AG04450 (cell line): Measurements from ENCODE around the gene PDIA5. TPM values are rescaled to one million over a fixed set of nuclear protein-coding genes. Genes with fewer than 3 reads are reported as not detected.

ENCODE experiments used
- CTCF ChIA-PET: fragments of 300-600, 350-600 bp; formaldehyde crosslinking; extraction: SDS; loops from one replicate; lab custom pipeline; 2022; ENCODE audit warnings: antibody characterized with exemption, inconsistent platforms; lab: Charles Lee
- POLR2A ChIA-PET: fragments of 350-600 bp; formaldehyde crosslinking; extraction: SDS; loops from one replicate; lab custom pipeline; 2021; ENCODE audit warnings: antibody characterized with exemption, inconsistent platforms; lab: Yijun Ruan, JAX
- DNase-seq: peaks from one replicate; pipeline ENCODE4 v3.0.0-alpha.2; 2011; ENCODE audit warnings: low read depth, low spot score
- H3K27ac ChIP-seq: one replicate; pipeline ENCODE4 v1.5.1; 2012; ENCODE audit warnings: low read depth, low read length, control low read depth
- H3K27me3 ChIP-seq: one replicate; pipeline ENCODE4 v1.6.0; 2012; ENCODE audit warnings: low read length; ENCODE audit not compliant: control insufficient read depth, insufficient read depth
- H3K4me3 ChIP-seq: 2 replicates; pipeline ENCODE4 v1.5.1; 2011; ENCODE audit warnings: mild to moderate bottlenecking, low read depth, low read length, control low read depth
- H3K9me3 ChIP-seq: 2 replicates; pipeline ENCODE4 v1.5.1; 2012; ENCODE audit warnings: low read length; ENCODE audit not compliant: control insufficient read depth, insufficient read depth
- CTCF ChIP-seq: IDR thresholded peaks from 2 replicates; pipeline ENCODE4 v1.5.1; 2011; ENCODE audit warnings: low read depth, low read length, control low read depth, inconsistent platforms
- polyA plus RNA-seq: library from polyadenylated mRNA; depleted of rRNA; stranded (reverse); fragments of >200 nt; gene quantifications from 2 replicates; pipeline ENCODE4 v1.2.3, GENCODE V29; 2011

The PDIA5 gene
- polyA plus RNA-seq, 1 experiment: 33.1 TPM

GRCh38 chr3:123116116-123116515 is 49.3 kb downstream of the PDIA5 start:
- no peak overlapping the region for H3K27ac ChIP-seq
- CTCF ChIA-PET: interaction anchor here (0.6 kb wide), 1 partner anchor 134 kb away, joined by 3 read pairs; no protein-coding TSS in a partner anchor
- TF ChIP-seq CTCF: no peak
- H3K9me3 ChIP-seq: no peaks in the 10 kb centered on the region
- H3K4me3 ChIP-seq: no peak overlapping the region
- POLR2A ChIA-PET: no interaction called here
- no peaks in the 10 kb centered on the region for H3K27me3 ChIP-seq
- DNase-seq: no peak

- Histone ChIP-seq H3K9me3 (no peaks in the 10 kb centered on the region), H3K27me3 (no peaks in the 10 kb centered on the region), H3K27ac (no peak overlapping the region), H3K4me3 (no peak overlapping the region)
- no peak for DNase-seq
- ChIA-PET POLR2A (interaction anchor here (0.6 kb wide), 1 partner anchor 78 kb away, joined by 3 read pairs; no protein-coding TSS in a partner anchor), CTCF (no interaction called here)
- TF ChIP-seq CTCF: no peak
Measured at GRCh38 chr3:123119388-123119787, 52.6 kb downstream of the PDIA5 start.

- ChIA-PET CTCF (no interaction called here), POLR2A (interaction anchor here (0.6 kb wide), 1 partner anchor 79 kb away, joined by 3 read pairs; no protein-coding TSS in a partner anchor)
- Histone ChIP-seq H3K4me3 (no peak overlapping the region), H3K27ac (no peak overlapping the region), H3K27me3 (no peaks in the 10 kb centered on the region), H3K9me3 (no peaks in the 10 kb centered on the region)
- no peak for DNase-seq
- TF ChIP-seq CTCF: no peak
Measured at GRCh38 chr3:123119802-123120201, 53.0 kb downstream of the PDIA5 start.

- H3K27ac ChIP-seq: no peak overlapping the region
- POLR2A ChIA-PET: interaction anchor here (0.6 kb wide), 1 partner anchor 532 kb away, joined by 3 read pairs; no protein-coding TSS in a partner anchor
- H3K9me3 ChIP-seq: no peaks in the 10 kb centered on the region
- DNase-seq: no peak
- TF ChIP-seq CTCF: no peak
- no peak overlapping the region for H3K4me3 ChIP-seq
- H3K27me3 ChIP-seq: no peaks in the 10 kb centered on the region
- CTCF ChIA-PET: no interaction called here
Measured at GRCh38 chr3:123120573-123120972, 53.7 kb downstream of the PDIA5 start.

- DNase-seq: no peak
- Histone ChIP-seq H3K27me3 (no peaks in the 10 kb centered on the region), H3K27ac (no peak overlapping the region), H3K4me3 (no peak overlapping the region), H3K9me3 (no peaks in the 10 kb centered on the region)
- no peak for TF ChIP-seq CTCF
- ChIA-PET POLR2A (no interaction called here), CTCF (no interaction called here)
Measured at GRCh38 chr3:123122057-123122456, 55.2 kb downstream of the PDIA5 start.
